Mesenchymal stem cell (in vitro differentiated cells and primary cell): ENCODE data around the gene PITPNC1.
"Not testable (repeated sequence)": the region's sequence is repeated elsewhere in the genome, so short reads cannot be mapped to it uniquely, and the experiment has no call there.

Experiments
- DNase-seq: peaks from one replicate; pipeline ENCODE4 v3.0.0-alpha.2; 2013
- H2AFZ ChIP-seq: one replicate; pipeline ENCODE4 v1.6.1; 2013; ENCODE audit warnings: low read depth, mild to moderate bottlenecking, control low read depth, inconsistent platforms, low read length, moderate library complexity
- H2AK5ac ChIP-seq: 2 replicates; pipeline ENCODE4 v1.6.1; 2013; ENCODE audit warnings: low read length, moderate library complexity, mild to moderate bottlenecking, inconsistent platforms; ENCODE audit not compliant: severe bottlenecking
- H2BK120ac ChIP-seq: one replicate; pipeline ENCODE4 v1.6.1; 2013; ENCODE audit warnings: low read depth, mild to moderate bottlenecking, inconsistent platforms, low read length, moderate library complexity
- H2BK12ac ChIP-seq, 2 experiments: one replicate each; pipeline ENCODE4 v1.6.1; 2013; ENCODE audit warnings: inconsistent platforms in 2 of 2, low read length in 2 of 2, mild to moderate bottlenecking in 2 of 2, moderate library complexity in 2 of 2, control low read depth in 1 of 2
- H2BK15ac ChIP-seq: one replicate; pipeline ENCODE4 v1.6.1; 2013; ENCODE audit warnings: mild to moderate bottlenecking, low read depth, inconsistent platforms; ENCODE audit not compliant: poor library complexity, severe bottlenecking
- H2BK5ac ChIP-seq: 2 replicates; pipeline ENCODE4 v1.6.1; 2013; ENCODE audit warnings: low read depth, mild to moderate bottlenecking, low read length, control low read depth, inconsistent platforms; ENCODE audit not compliant: poor library complexity, severe bottlenecking
- H3K14ac ChIP-seq, 2 experiments: one replicate each; pipeline ENCODE4 v1.6.1; 2013; ENCODE audit warnings: inconsistent platforms in 2 of 2, low read length in 2 of 2, control low read depth in 1 of 2, mild to moderate bottlenecking in 1 of 2, moderate library complexity in 1 of 2
- H3K18ac ChIP-seq, 2 experiments: one replicate each; pipeline ENCODE4 v1.6.1; 2013; ENCODE audit warnings: inconsistent platforms in 2 of 2, low read length in 2 of 2, control low read depth in 1 of 2, low read depth in 1 of 2, mild to moderate bottlenecking in 1 of 2
- H3K23ac ChIP-seq, 2 experiments: one replicate each; pipeline ENCODE4 v1.6.1; 2013; ENCODE audit warnings: inconsistent platforms in 2 of 2, low read length in 2 of 2, mild to moderate bottlenecking in 2 of 2, moderate library complexity in 2 of 2, control low read depth in 1 of 2
- H3K27ac ChIP-seq: 2 replicates; pipeline ENCODE4 v1.5.1; 2013; ENCODE audit warnings: mild to moderate bottlenecking, moderate library complexity, low read length, control low read depth, inconsistent platforms; ENCODE audit not compliant: poor library complexity, severe bottlenecking
- H3K27me3 ChIP-seq, 2 experiments: 2 replicates each; pipeline versions ENCODE4 v1.6.1 to v1.7.0; 2013; ENCODE audit warnings: low read length in 2 of 2, mild to moderate bottlenecking in 2 of 2, moderate library complexity in 2 of 2, control low read depth in 1 of 2, inconsistent platforms in 1 of 2; ENCODE audit not compliant: control insufficient read depth in 1 of 2, insufficient read depth in 1 of 2
- H3K36me3 ChIP-seq, 2 experiments: 2 replicates each; pipeline versions ENCODE4 v1.6.1 to v1.7.0; 2013; ENCODE audit warnings: low read length in 2 of 2, control low read depth in 1 of 2, inconsistent platforms in 1 of 2, low read depth in 1 of 2, mild to moderate bottlenecking in 1 of 2; ENCODE audit not compliant: insufficient read depth in 2 of 2, control insufficient read depth in 1 of 2
- H3K4ac ChIP-seq, 2 experiments: one replicate each; pipeline ENCODE4 v1.6.1; 2013; ENCODE audit warnings: inconsistent platforms in 2 of 2, low read length in 2 of 2, mild to moderate bottlenecking in 2 of 2, moderate library complexity in 2 of 2, control low read depth in 1 of 2, low read depth in 1 of 2
- H3K4me1 ChIP-seq: 2 replicates; pipeline ENCODE4 v1.6.1; 2013; ENCODE audit warnings: low read depth, low read length, control low read depth; ENCODE audit not compliant: control insufficient read depth, insufficient read depth
- H3K4me2 ChIP-seq: 2 replicates; pipeline ENCODE4 v1.6.1; 2013; ENCODE audit warnings: low read length, mild to moderate bottlenecking, inconsistent platforms; ENCODE audit not compliant: poor library complexity, severe bottlenecking
- H3K4me3 ChIP-seq, 2 experiments: 2 replicates each; pipeline versions ENCODE4 v1.5.1 to v1.7.0; 2013; ENCODE audit warnings: low read length in 2 of 2, mild to moderate bottlenecking in 2 of 2, control low read depth in 1 of 2, low read depth in 1 of 2; ENCODE audit not compliant: insufficient read depth in 1 of 2
- H3K79me1 ChIP-seq: replicated peaks from 2 replicates; pipeline ENCODE4 v1.6.1; 2013; ENCODE audit warnings: mild to moderate bottlenecking, control low read depth, low read length, inconsistent platforms; ENCODE audit not compliant: poor library complexity, severe bottlenecking
- H3K9ac ChIP-seq: 2 replicates; pipeline ENCODE4 v1.7.0; 2013; ENCODE audit warnings: mild to moderate bottlenecking, low read length, moderate library complexity
- H3K9me3 ChIP-seq: 2 replicates; pipeline ENCODE4 v1.7.0; 2013; ENCODE audit warnings: mild to moderate bottlenecking, low read length; ENCODE audit not compliant: control insufficient read depth
- H4K8ac ChIP-seq: one replicate; pipeline ENCODE4 v1.6.1; 2013; ENCODE audit warnings: inconsistent platforms, mild to moderate bottlenecking, low read length, moderate library complexity
- H4K91ac ChIP-seq: one replicate; pipeline ENCODE4 v1.6.1; 2013; ENCODE audit warnings: mild to moderate bottlenecking, low read length, inconsistent platforms
- WGBS: methylation state at CpG from one replicate; pipeline ENCODE4 v1.1.7; 2013; ENCODE audit warnings: mixed read lengths; 5-methylcytosine and 5-hydroxymethylcytosine counted together

The PITPNC1 gene

GRCh38 chr17:67471118-67471517 is 94.0 kb downstream of the PITPNC1 start:
- H3K9me3 ChIP-seq = no peaks in the 10 kb centered on the region
- DNase-seq = no peak
- H3K4me1 ChIP-seq = peaks cover 3% of the 10 kb centered on the region
- H3K27ac ChIP-seq = no peak overlapping the region
- no peak overlapping the region for H3K9ac ChIP-seq
- no peak overlapping the region for H2AK5ac ChIP-seq
- no peak overlapping the region for H2BK12ac ChIP-seq
- no peak overlapping the region for H3K18ac ChIP-seq
- H4K8ac ChIP-seq = no peak overlapping the region
- no peaks in the 10 kb centered on the region for H3K27me3 ChIP-seq
- H2BK5ac ChIP-seq = no peak overlapping the region
- H3K23ac ChIP-seq = no peak overlapping the region
- H2BK15ac ChIP-seq = no peak overlapping the region
- H4K91ac ChIP-seq = no peak overlapping the region
- no peak overlapping the region for H3K14ac ChIP-seq
- H3K4me2 ChIP-seq = no peak overlapping the region
- H2BK120ac ChIP-seq = no peak overlapping the region
- peaks cover 16% of the 10 kb centered on the region for H3K79me1 ChIP-seq
- no peak overlapping the region for H3K4ac ChIP-seq
- no peak overlapping the region for H2AFZ ChIP-seq
- no peaks in the 10 kb centered on the region for H3K36me3 ChIP-seq
- no peak overlapping the region for H3K4me3 ChIP-seq
- no CpG with 5 or more reads among the region's 1 CpG for WGBS

DNA sequence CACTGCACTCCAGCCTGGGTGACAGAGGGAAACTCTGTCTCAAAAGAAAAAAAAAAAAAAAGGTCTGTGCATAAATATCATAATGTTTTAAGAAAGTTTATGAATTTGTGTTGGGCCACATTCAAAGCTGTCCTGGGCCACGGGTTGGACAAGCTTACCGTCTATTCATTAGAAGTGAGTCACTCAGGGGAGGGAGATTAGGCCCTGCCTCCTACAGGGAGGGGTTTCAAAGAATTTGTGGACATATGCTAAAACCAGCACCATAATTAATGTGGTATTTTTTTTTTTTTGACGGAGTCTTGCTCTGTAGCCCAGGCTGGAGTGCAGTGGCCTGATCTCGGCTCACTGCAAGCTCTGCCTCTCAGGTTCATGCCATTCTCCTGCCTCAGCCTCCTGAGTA is 95.5 kb downstream of the PITPNC1 start:
- H2BK15ac ChIP-seq, H3K27ac ChIP-seq, H3K4ac ChIP-seq, H2BK5ac ChIP-seq, H3K9ac ChIP-seq, DNase-seq, H2BK12ac ChIP-seq, H3K14ac ChIP-seq, H3K4me3 ChIP-seq, H3K9me3 ChIP-seq, H4K91ac ChIP-seq, H2BK120ac ChIP-seq, H3K4me2 ChIP-seq, H3K36me3 ChIP-seq, H2AFZ ChIP-seq, H3K23ac ChIP-seq, H3K27me3 ChIP-seq, H4K8ac ChIP-seq, H3K4me1 ChIP-seq, H3K18ac ChIP-seq, H2AK5ac ChIP-seq: not testable (repeated sequence)
- H3K79me1 ChIP-seq = peaks cover 13% of the 10 kb centered on the region
- 87% methylated on average over 3 of the region's 4 CpGs for WGBS

- no peak overlapping the region for H2AFZ ChIP-seq
- peaks cover 14% of the 10 kb centered on the region for H3K79me1 ChIP-seq
- peak overlapping the region; percentile 73 for H3K9ac ChIP-seq
- no peak overlapping the region for H4K8ac ChIP-seq
- peaks cover 5% of the 10 kb centered on the region for H3K4me1 ChIP-seq
- H3K4ac ChIP-seq = no peak overlapping the region
- H3K4me2 ChIP-seq = no peak overlapping the region
- no peak overlapping the region for H2BK12ac ChIP-seq
- WGBS = 76% methylated on average over 12 of the region's 12 CpGs
- no peak overlapping the region for H2BK15ac ChIP-seq
- H3K18ac ChIP-seq = no peak overlapping the region
- H2AK5ac ChIP-seq = no peak overlapping the region
- H3K27me3 ChIP-seq = no peaks in the 10 kb centered on the region
- peak overlapping the region in 1 of 2 experiments; percentile 34 for H3K4me3 ChIP-seq
- H2BK120ac ChIP-seq = no peak overlapping the region
- no peak overlapping the region for H3K27ac ChIP-seq
- no peak for DNase-seq
- no peak overlapping the region for H3K23ac ChIP-seq
- no peaks in the 10 kb centered on the region for H3K9me3 ChIP-seq
- H3K36me3 ChIP-seq = no peaks in the 10 kb centered on the region
- H2BK5ac ChIP-seq = no peak overlapping the region
- no peak overlapping the region for H3K14ac ChIP-seq
- H4K91ac ChIP-seq = no peak overlapping the region
These were observed 97.1 kb downstream of the PITPNC1 start for GRCh38 chr17:67474081-67474661.

DNA sequence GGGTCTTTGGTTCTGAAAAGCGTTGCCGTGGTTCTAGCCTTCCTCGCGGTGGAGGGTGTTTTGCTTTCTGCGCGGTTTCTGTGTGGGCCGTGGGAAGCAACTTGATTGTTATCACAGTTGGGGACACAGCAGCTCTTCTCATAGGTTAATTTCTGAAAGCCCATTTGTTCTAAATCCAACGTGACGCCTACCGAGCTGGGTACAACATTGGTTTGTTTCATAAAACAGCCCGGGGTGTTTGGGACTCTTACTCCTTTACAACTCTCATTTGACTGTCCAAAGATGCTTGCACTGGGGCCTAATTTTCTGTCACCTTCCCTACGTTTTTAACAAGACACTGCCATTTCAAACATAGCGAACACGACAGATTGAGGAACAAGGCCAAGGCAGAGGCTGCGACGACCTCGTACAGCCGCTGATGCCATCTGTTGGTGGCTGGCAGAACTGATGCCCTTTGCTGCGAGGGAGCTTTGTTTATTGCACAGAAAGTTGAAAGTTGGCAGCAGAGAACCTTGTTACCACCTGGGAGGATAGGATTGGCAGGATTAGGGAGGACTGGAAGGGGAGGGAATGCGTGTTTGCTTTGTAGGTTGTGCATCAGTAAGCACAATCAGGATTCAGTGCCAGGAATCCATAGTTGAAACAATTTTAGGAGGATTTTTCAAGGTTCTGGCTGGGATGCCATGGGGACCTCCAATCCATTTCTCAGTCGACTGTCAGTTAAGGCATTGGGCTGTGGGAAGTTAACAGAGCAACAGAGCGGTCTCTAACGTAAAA is 98.3 kb downstream of the PITPNC1 start:
- Histone ChIP-seq H3K27me3 (no peaks in the 10 kb centered on the region), H3K18ac (no peak overlapping the region), H2BK12ac (no peak overlapping the region), H3K4me3 (no peak overlapping the region), H3K4me2 (no peak overlapping the region), H3K23ac (peak overlapping the region in 1 of 2 experiments; percentile 23), H4K8ac (no peak overlapping the region), H3K4ac (no peak overlapping the region), H3K9ac (no peak overlapping the region), H2BK120ac (no peak overlapping the region), H3K14ac (no peak overlapping the region), H3K36me3 (no peaks in the 10 kb centered on the region), H2AK5ac (no peak overlapping the region), H3K4me1 (peaks cover 3% of the 10 kb centered on the region), H2AFZ (no peak overlapping the region), H3K27ac (no peak overlapping the region), H2BK15ac (no peak overlapping the region), H4K91ac (no peak overlapping the region), H2BK5ac (no peak overlapping the region), H3K9me3 (no peaks in the 10 kb centered on the region), H3K79me1 (peaks cover 11% of the 10 kb centered on the region)
- WGBS = 66% methylated on average over 21 of the region's 23 CpGs
- peak; percentile 63 for DNase-seq
